HUES6 (cell line): ENCODE data around the gene TENM4.
"Not testable (repeated sequence)": the region's sequence is repeated elsewhere in the genome, so short reads cannot be mapped to it uniquely, and the experiment has no call there.

Experiments used
- H3K27ac ChIP-seq: 2 replicates; pipeline ENCODE4 v1.7.0; 2013; ENCODE audit warnings: low read depth, mild to moderate bottlenecking, low read length, inconsistent platforms
- H3K27me3 ChIP-seq: 2 replicates; pipeline ENCODE4 v1.6.1; 2013; ENCODE audit warnings: low read length; ENCODE audit not compliant: control insufficient read depth, insufficient read depth
- H3K36me3 ChIP-seq: 2 replicates; pipeline ENCODE4 v1.6.1; 2013; ENCODE audit warnings: low read length; ENCODE audit not compliant: control insufficient read depth, insufficient read depth
- H3K4me1 ChIP-seq: 2 replicates; pipeline ENCODE4 v1.6.1; 2013; ENCODE audit warnings: low read length; ENCODE audit not compliant: control insufficient read depth, insufficient read depth
- H3K4me3 ChIP-seq: 2 replicates; pipeline ENCODE4 v1.5.1; 2013; ENCODE audit warnings: low read depth, low read length
- H3K9ac ChIP-seq: one replicate; pipeline ENCODE4 v1.6.1; 2013; ENCODE audit warnings: mild to moderate bottlenecking, low read length
- H3K9me3 ChIP-seq: 2 replicates; pipeline ENCODE4 v1.6.1; 2013; ENCODE audit warnings: low read depth, low read length; ENCODE audit not compliant: control insufficient read depth, insufficient read depth

TENM4 gene

DNA sequence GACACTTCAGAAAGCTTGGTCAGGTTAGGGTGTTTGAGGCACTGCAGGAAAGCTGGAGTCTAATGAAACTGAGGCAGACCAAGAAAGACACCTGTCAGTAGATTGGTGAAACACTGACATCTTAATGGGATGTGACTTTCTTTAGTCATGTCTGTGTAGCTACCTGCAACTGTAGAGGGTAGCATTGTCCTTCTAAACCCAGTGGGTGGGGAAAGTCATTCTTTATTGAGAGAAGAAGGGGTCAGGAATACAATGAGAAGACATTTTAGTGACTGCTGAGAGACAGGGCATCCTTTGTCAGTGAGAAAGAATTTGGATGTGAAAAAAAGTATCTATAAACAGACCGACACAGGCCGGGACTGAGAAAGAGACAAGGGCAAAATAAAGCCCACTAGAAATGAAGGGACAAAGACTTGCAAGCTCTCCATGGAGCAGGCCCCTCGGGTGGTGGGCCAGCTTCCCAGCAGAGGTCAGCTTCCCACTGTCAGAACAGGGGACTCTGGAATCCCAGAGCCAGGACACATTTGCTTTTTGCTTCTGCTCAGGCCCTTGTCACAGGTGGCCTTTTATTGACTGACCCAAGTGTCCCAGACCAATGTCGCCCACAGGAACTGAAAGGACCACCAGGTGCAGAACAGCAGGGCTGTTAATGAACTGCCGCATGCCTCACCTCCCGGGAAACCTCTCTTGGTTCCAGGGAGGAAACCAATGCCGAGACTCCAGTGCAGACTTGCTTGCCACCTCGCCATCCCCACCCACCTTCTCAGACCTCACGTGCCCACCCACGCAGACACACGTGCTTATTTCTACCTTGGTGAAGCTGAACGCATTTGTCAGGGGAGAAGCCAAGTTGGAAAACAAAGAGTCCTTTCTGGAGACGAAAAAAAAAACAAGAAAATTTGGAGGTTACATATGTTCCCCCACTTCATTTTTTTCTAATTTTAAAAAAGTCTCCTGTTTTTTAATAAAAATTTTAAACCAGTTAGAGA, 212.8 kb downstream of the TENM4 start:
- Histone ChIP-seq H3K36me3 (no peaks in the 10 kb centered on the region), H3K27ac (no peak overlapping the region), H3K9ac (no peak overlapping the region)

GRCh38 chr11:79227308-79227707, 213.5 kb downstream of the TENM4 start:
- H3K4me1 ChIP-seq, result peaks cover 16% of the 10 kb centered on the region; the same call in 1 of the 2 replicates
- H3K27ac ChIP-seq, result no peak overlapping the region
- no peak overlapping the region for H3K4me3 ChIP-seq
- no peaks in the 10 kb centered on the region for H3K36me3 ChIP-seq
- no peaks in the 10 kb centered on the region for H3K9me3 ChIP-seq
- no peak overlapping the region for H3K9ac ChIP-seq
- H3K27me3 ChIP-seq, result no peaks in the 10 kb centered on the region

More for the DNA sequence above, 212.8 kb downstream of the TENM4 start:
- H3K27me3 ChIP-seq, result no peaks in the 10 kb centered on the region
- H3K4me3 ChIP-seq, result no peak overlapping the region
- H3K9me3 ChIP-seq, result no peaks in the 10 kb centered on the region
- H3K4me1 ChIP-seq, result peaks cover 16% of the 10 kb centered on the region; the same call in 1 of the 2 replicates

GRCh38 chr11:79226126-79226525, 214.7 kb downstream of the TENM4 start:
- no peaks in the 10 kb centered on the region for H3K36me3 ChIP-seq
- H3K27me3 ChIP-seq, result no peaks in the 10 kb centered on the region
- no peak overlapping the region for H3K27ac ChIP-seq
- peaks cover 16% of the 10 kb centered on the region; the same call in 1 of the 2 replicates for H3K4me1 ChIP-seq
- H3K9me3 ChIP-seq, result no peaks in the 10 kb centered on the region
- no peak overlapping the region for H3K4me3 ChIP-seq
- H3K9ac ChIP-seq, result no peak overlapping the region

DNA sequence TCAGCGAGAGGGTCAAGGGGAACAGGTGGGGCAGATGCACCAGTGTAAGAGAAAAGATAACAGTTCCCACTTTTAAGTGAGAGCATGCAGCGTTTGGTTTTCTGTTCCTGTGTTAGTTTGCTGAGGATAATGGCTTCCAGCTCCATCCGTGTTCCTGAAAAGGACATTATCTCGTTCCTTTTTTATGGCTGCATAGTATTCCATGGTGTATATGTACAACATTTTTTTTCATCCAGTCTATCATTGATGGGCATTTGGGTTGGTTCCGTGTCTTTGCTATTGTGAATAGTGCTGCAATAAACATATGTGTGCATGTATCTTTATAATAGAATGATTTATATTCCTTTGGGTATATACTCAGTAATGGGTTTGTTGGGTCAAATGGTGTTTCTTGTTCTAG, 218.7 kb downstream of the TENM4 start:
- H3K9ac ChIP-seq, H3K4me3 ChIP-seq, H3K36me3 ChIP-seq, H3K4me1 ChIP-seq, H3K27me3 ChIP-seq, H3K9me3 ChIP-seq, H3K27ac ChIP-seq: not testable (repeated sequence)

- Histone ChIP-seq H3K9ac (no peak overlapping the region), H3K4me1 (no peaks in the 10 kb centered on the region), H3K4me3 (no peak overlapping the region), H3K36me3 (no peaks in the 10 kb centered on the region), H3K9me3 (no peaks in the 10 kb centered on the region), H3K27me3 (no peaks in the 10 kb centered on the region), H3K27ac (no peak overlapping the region)
These were observed 219.2 kb downstream of the TENM4 start for GRCh38 chr11:79221444-79222130.

DNA sequence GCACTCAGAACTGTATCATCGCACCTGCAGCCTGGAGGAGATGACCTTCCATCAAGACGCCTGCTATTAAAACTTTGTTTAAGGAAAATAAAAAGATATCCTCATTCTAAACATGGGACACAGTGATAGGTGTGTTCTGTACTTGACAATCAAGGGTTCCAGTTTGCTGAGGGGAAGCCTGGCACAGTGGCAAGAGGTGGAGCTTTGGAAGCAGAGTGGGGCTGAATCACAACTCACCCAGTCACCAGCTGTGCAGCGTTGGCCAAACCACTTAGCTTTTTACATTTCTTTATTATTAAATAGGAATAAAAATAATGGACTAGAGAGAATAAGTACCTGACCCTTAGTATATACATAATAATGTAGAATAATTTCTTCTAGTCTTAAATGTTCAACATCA, 220.7 kb downstream of the TENM4 start:
- no peaks in the 10 kb centered on the region for H3K4me1 ChIP-seq
- H3K27me3 ChIP-seq, result no peaks in the 10 kb centered on the region
- H3K9ac ChIP-seq, result no peak overlapping the region
- H3K4me3 ChIP-seq, result no peak overlapping the region
- no peak overlapping the region for H3K27ac ChIP-seq
- no peaks in the 10 kb centered on the region for H3K9me3 ChIP-seq
- no peaks in the 10 kb centered on the region for H3K36me3 ChIP-seq

GRCh38 chr11:79219186-79220045, 221.4 kb downstream of the TENM4 start:
- Histone ChIP-seq H3K9ac (no peak overlapping the region), H3K27ac (no peak overlapping the region), H3K9me3 (no peaks in the 10 kb centered on the region), H3K36me3 (no peaks in the 10 kb centered on the region), H3K4me3 (no peak overlapping the region), H3K4me1 (no peaks in the 10 kb centered on the region), H3K27me3 (no peaks in the 10 kb centered on the region)

- Histone ChIP-seq H3K27ac (no peak overlapping the region), H3K27me3 (no peaks in the 10 kb centered on the region), H3K9ac (no peak overlapping the region), H3K4me1 (peaks cover 13% of the 10 kb centered on the region), H3K4me3 (no peak overlapping the region), H3K9me3 (no peaks in the 10 kb centered on the region), H3K36me3 (no peaks in the 10 kb centered on the region)
These were observed 228.1 kb downstream of the TENM4 start for GRCh38 chr11:79212741-79213190.

DNA sequence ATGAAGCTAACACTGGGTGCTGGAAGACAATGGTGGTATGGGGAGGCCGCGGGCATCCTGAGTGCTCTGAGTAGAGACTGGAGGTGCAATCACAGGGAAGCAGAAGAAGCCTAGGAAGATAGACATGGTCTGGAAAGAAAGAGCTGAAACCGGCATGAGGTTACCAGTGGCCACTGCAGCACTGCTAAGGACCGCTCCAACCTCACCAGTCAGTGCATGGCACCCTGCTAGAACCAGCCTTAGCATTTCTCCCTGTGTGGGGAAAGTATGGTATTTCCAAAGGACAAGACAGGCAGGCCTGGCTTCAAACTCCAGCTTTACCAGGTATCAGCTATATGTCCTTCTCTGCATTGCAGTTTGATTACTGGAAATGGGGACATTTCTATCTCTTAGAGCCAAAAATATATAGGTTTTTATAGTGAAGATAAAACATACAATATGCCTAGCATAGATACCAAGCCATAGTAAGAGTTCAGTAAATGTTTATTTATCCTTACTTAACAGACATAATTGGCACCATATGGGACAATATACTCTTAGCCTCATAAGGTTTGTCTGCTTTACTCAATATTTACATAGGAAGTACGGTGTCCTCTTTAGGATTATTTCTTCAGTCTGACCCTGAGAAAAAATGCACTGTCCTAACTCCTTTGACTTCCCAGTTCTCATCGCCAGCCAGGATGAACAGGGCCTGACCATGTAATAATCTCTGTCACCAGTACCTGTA, 231.1 kb downstream of the TENM4 start:
- Histone ChIP-seq H3K9ac (no peak overlapping the region), H3K4me1 (peaks cover 13% of the 10 kb centered on the region), H3K27ac (no peak overlapping the region), H3K36me3 (no peaks in the 10 kb centered on the region), H3K27me3 (no peaks in the 10 kb centered on the region), H3K4me3 (no peak overlapping the region), H3K9me3 (no peaks in the 10 kb centered on the region)

- Histone ChIP-seq H3K27ac (no peak overlapping the region), H3K4me3 (no peak overlapping the region), H3K9me3 (no peaks in the 10 kb centered on the region), H3K4me1 (peaks cover 11% of the 10 kb centered on the region), H3K9ac (no peak overlapping the region), H3K27me3 (no peaks in the 10 kb centered on the region), H3K36me3 (no peaks in the 10 kb centered on the region)
These were observed 232.7 kb downstream of the TENM4 start for GRCh38 chr11:79208126-79208525.
